Measurements from ENCODE around the gene BDH1. TPM values are rescaled to one million over a fixed set of nuclear protein-coding genes. Genes with fewer than 3 reads are reported as not detected.

BDH1 gene
- total RNA-seq, 2 experiments from 2014 or later: 54.2 to 55.8 TPM

DNA sequence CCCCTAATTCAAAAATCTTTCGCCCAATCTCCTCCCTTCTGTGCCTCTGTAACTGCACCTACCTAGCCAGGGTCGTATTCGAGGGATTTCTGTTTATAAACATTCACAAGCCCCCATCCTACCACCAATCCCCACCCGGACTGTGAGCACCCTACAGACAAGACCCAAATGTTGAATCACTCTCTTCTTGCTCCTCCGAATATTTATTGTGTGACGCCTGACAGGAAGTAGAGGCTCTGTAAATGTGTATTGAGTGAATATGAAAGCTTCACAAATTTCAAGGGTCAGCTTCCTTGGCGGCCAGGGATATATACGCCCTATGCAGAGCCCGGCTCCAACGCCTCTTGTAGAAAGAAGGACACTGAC is 1.6 kb downstream of the BDH1 start:
- H3K9me3 Mint-ChIP-seq: no peaks in the 10 kb centered on the region
- peaks cover 10% of the 10 kb centered on the region for H3K27me3 Mint-ChIP-seq
- H3K36me3 Mint-ChIP-seq (ENCODE audit: low read depth): peaks cover 28% of the 10 kb centered on the region
- ChIA-PET CTCF (interaction anchor here (0.6 kb wide), 1 partner anchor 21 kb away, joined by 6 read pairs; no protein-coding TSS in a partner anchor), POLR2A (interaction anchor here (0.6 to 0.7 kb wide), 2 partner anchors 45 to 986 kb away, joined by 3 read pairs; partner anchors contain the start of genes FBXO45 and WDR53)
- no peak for DNase-seq
- peak overlapping the region; percentile 93 for H3K27ac Mint-ChIP-seq
- H3K4me1 Mint-ChIP-seq: peaks cover 30% of the 10 kb centered on the region
- H3K4me3 Mint-ChIP-seq: peak overlapping the region; percentile 87

DNA sequence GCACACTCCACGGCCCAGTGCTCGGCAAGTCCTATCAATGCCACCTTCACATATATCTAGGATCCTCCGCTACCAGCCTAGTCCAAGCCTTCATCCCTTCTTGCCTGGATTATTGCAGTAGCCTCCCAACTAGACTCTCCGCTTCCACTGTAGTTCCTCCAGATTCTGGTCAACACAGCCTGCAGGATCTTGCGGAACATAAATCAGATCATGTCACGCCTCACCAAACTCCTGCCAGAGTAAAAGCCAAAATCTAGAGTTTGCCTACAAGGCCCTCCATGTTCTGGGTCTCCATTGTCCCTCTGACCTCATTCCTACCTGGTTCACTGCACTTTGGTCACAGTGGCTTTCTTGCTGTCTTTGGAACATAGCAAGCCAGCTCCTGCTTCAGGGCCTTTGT is 3.6 kb downstream of the BDH1 start:
- Mint-ChIP-seq H3K27ac (no peak overlapping the region), H3K27me3 (peaks cover 2% of the 10 kb centered on the region), H3K4me3 (no peak overlapping the region), H3K9me3 (no peaks in the 10 kb centered on the region), H3K36me3 (ENCODE audit: low read depth) (peaks cover 33% of the 10 kb centered on the region), H3K4me1 (peaks cover 29% of the 10 kb centered on the region)
- ChIA-PET POLR2A (no interaction called here), CTCF (no interaction called here)
- no peak for DNase-seq

DNA sequence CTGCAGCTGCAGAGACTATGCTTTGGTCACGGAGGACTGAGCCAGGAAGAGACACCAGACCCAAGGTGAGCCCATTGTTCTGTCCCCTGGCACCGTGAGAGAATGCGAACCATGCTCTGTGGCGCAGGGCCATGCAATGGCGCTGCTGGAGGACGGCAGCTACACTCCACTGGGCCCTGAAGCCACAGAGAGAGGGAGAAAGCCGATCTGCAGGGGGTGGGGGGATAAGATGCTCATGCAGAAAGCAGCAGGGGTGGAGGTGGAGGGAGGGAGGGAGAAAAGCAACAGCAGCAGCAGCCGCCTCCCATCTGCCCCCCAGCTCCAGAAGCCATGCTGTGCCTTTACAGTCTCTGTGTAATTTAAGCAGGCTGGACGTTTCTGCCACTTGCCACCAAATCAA is 5.3 kb downstream of the BDH1 start:
- peaks cover 21% of the 10 kb centered on the region for H3K4me1 Mint-ChIP-seq
- H3K27ac Mint-ChIP-seq: no peak overlapping the region
- H3K4me3 Mint-ChIP-seq: no peak overlapping the region
- H3K36me3 Mint-ChIP-seq (ENCODE audit: low read depth): peaks cover 40% of the 10 kb centered on the region
- no peaks in the 10 kb centered on the region for H3K27me3 Mint-ChIP-seq
- DNase-seq: no peak
- ChIA-PET POLR2A (no interaction called here), CTCF (interaction anchor here (0.6 kb wide), 1 partner anchor 65 kb away, joined by 3 read pairs; no protein-coding TSS in a partner anchor)
- no peaks in the 10 kb centered on the region for H3K9me3 Mint-ChIP-seq

- DNase-seq: no peak
- no peak overlapping the region for H3K27ac Mint-ChIP-seq
- POLR2A ChIA-PET: no interaction called here
- CTCF ChIA-PET: no interaction called here
- no peak overlapping the region for H3K4me3 Mint-ChIP-seq
- H3K9me3 Mint-ChIP-seq: no peaks in the 10 kb centered on the region
- peaks cover 21% of the 10 kb centered on the region for H3K4me1 Mint-ChIP-seq
- no peaks in the 10 kb centered on the region for H3K27me3 Mint-ChIP-seq
- peaks cover 49% of the 10 kb centered on the region for H3K36me3 Mint-ChIP-seq (ENCODE audit: low read depth)
Observed at GRCh38 chr3:197549261-197549885, 6.4 kb downstream of the BDH1 start.

- peaks cover 8% of the 10 kb centered on the region for H3K4me1 Mint-ChIP-seq
- DNase-seq: no peak
- ChIA-PET POLR2A (no interaction called here), CTCF (interaction anchor here (1.2 to 1.5 kb wide), 2 partner anchors 52 to 291 kb away, joined by 4 read pairs; no protein-coding TSS in a partner anchor)
- H3K27ac Mint-ChIP-seq: no peak overlapping the region
- H3K27me3 Mint-ChIP-seq: no peaks in the 10 kb centered on the region
- peaks cover 53% of the 10 kb centered on the region for H3K36me3 Mint-ChIP-seq (ENCODE audit: low read depth)
- H3K9me3 Mint-ChIP-seq: no peaks in the 10 kb centered on the region
- no peak overlapping the region for H3K4me3 Mint-ChIP-seq
Observed at GRCh38 chr3:197547306-197548011, 8.3 kb downstream of the BDH1 start.

DNA sequence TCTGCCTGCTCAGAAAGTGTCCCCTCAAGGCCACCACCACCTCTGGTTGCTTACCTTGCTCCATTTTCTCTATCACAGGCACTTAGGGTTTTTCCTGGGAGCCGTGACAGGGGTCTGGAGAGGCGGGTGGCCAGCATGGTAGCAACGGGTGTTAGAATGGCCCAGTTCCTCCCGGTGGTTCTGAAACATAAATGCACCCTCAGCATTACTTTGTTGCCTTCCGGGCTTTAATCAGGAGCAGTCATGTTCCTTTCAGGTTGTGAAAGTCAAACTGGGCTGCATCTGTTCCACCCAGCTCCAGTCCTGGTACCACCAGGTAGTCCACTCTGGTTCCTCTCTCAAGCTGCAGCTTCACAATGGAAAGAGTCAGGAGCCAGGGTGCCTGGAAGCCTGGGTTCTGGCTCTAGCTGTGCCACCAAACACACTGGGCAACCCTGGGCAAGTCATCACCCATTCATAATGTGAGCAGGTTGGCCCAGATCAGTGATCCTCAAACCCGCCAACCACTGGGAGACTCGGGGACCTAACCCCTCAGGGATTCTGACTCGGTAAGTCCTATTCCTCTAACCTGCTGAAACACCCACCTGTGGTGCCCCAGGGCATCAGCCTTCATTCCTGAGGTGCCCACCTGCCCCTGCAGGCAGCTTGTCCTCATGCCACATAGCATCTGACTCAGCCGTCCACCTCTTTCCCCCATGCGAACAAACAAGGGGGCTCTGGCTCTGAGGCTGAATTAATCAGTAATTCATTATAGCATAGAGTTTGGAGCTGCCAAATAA is 9.3 kb downstream of the BDH1 start:
- Mint-ChIP-seq H3K36me3 (ENCODE audit: low read depth) (peaks cover 45% of the 10 kb centered on the region), H3K27me3 (no peaks in the 10 kb centered on the region), H3K27ac (no peak overlapping the region), H3K4me1 (peaks cover 3% of the 10 kb centered on the region), H3K4me3 (no peak overlapping the region), H3K9me3 (no peaks in the 10 kb centered on the region)
- CTCF ChIA-PET: interaction anchor here (1.2 kb wide), 1 partner anchor 53 kb away, joined by 4 read pairs; no protein-coding TSS in a partner anchor
- DNase-seq: no peak
- POLR2A ChIA-PET: no interaction called here

GRCh38 chr3:197545571-197545970 is 10.2 kb downstream of the BDH1 start:
- peaks cover 1% of the 10 kb centered on the region for H3K4me1 Mint-ChIP-seq
- H3K9me3 Mint-ChIP-seq: no peaks in the 10 kb centered on the region
- DNase-seq: no peak
- POLR2A ChIA-PET: no interaction called here
- H3K4me3 Mint-ChIP-seq: no peak overlapping the region
- H3K27ac Mint-ChIP-seq: no peak overlapping the region
- CTCF ChIA-PET: no interaction called here
- H3K36me3 Mint-ChIP-seq (ENCODE audit: low read depth): peaks cover 50% of the 10 kb centered on the region
- H3K27me3 Mint-ChIP-seq: no peaks in the 10 kb centered on the region

DNA sequence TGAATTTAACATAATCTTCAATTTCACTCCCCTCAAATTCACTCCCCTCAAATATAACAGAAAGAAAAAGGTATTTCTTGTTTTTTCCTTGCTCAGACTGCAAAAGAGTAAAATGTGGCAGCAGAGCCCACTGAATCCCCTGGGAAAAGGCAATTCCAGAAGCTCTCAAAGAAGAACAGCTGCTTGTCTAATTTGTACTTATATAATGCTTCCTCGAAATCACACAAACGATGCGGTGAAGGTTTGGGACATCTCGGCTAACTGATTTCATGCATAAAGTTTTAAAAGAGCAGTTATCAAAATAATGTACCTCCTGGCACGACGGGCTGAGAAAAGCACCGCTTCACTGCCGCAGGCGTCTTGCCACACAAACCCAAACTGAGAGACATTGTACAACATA is 10.7 kb downstream of the BDH1 start:
- Mint-ChIP-seq H3K36me3 (ENCODE audit: low read depth) (peaks cover 51% of the 10 kb centered on the region), H3K27ac (no peak overlapping the region), H3K4me1 (peaks cover 2% of the 10 kb centered on the region), H3K27me3 (no peaks in the 10 kb centered on the region), H3K4me3 (no peak overlapping the region), H3K9me3 (no peaks in the 10 kb centered on the region)
- ChIA-PET POLR2A (no interaction called here), CTCF (no interaction called here)
- no peak for DNase-seq

DNA sequence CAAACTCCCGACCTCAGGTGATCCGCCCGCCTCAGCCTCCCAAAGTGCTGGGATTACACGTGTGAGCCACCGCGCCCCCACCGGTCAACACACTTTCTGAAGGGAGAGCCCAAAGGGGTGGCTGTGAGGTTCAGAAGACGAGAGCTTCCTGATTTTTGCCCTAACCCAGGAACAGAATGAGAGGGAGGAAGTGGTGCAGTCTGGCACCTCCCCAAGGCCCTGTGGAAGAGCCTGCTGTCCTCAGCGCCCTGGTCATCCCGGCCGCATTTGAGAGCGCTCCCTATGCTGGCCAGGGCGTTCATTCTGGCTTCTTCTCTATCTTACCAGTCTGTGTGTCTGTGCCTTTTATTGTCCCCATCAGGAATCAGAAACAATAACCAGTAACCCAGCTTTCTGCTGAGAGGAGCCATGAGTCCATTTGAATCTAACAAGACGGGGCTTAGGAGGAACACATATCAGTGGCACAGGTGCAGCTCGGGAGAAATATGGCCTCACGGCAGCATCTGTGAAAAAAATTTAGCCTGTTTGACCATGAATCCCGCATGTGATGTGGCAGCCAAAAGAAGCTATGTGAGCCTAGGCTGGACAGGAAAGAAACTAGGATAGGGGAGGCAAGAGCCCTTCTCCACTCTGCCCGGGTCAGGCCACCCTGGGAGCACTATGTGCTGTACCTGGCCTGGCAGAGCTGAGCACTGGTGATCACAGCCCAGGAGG is 12.9 kb downstream of the BDH1 start:
- no peak for DNase-seq
- H3K27me3 Mint-ChIP-seq: no peaks in the 10 kb centered on the region
- no peaks in the 10 kb centered on the region for H3K9me3 Mint-ChIP-seq
- ChIA-PET POLR2A (no interaction called here), CTCF (no interaction called here)
- peaks cover 6% of the 10 kb centered on the region for H3K4me1 Mint-ChIP-seq
- H3K27ac Mint-ChIP-seq: no peak overlapping the region
- peaks cover 57% of the 10 kb centered on the region for H3K36me3 Mint-ChIP-seq (ENCODE audit: low read depth)
- no peak overlapping the region for H3K4me3 Mint-ChIP-seq

DNA sequence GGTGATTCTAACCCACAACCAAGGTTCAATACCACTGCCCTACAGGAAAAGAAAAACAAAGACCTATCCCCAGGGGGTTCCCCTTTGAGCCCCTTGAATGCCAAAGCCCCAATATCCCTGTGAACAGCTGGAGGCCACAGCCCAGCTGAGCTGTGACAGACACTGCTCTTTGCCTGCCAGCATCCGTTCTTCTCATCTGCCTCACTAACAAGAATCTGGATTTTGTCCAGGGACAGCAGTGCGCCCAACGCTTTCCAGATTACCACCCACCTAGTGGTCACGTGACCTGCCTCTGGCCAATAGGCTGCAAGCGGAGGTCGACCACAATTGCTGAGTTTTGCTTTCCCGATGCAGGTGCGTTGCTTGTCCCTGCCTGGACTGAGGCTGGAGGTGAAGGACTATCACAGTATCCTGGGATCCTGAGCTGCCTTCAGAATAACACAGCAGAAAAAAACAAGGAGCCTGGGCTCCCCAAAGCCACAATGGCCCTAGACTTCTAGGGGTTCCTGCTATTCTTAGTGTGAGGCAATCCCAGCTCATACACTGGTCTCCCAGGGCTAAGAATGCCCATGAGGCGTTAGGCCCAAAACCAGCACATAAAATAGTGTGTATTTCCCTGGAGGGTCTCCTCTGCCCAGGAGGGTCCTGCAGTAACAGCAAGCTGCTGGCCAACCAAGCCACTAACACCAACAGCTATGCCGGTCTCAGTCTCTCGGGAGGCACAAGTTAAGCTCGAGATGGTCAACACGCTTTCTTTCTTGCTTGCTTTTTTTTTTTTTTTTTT is 13.8 kb downstream of the BDH1 start:
- no peaks in the 10 kb centered on the region for H3K9me3 Mint-ChIP-seq
- ChIA-PET CTCF (no interaction called here), POLR2A (no interaction called here)
- no peak for DNase-seq
- peaks cover 6% of the 10 kb centered on the region for H3K4me1 Mint-ChIP-seq
- peaks cover 58% of the 10 kb centered on the region for H3K36me3 Mint-ChIP-seq (ENCODE audit: low read depth)
- no peak overlapping the region for H3K27ac Mint-ChIP-seq
- H3K27me3 Mint-ChIP-seq: no peaks in the 10 kb centered on the region
- H3K4me3 Mint-ChIP-seq: no peak overlapping the region

DNA sequence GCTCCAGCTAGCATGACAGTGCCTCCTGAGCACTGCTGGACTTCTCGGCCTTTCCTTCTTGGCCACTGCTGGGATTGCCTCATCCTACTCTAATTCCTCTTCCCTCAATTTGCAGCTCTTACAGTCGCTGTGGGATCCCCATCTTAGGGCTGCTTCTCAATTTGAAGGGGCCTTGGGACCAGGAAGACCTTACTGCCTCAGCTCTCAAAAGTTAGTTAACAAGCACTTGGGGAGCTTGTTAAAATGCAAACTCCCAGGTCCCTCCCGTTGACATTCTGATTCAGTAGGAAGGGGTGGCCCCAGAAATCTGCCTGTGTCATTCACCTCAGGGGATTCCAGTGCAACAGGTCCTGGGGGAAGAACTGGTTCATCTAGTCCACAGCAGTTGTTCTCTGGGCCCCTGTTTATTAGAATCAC is 14.8 kb downstream of the BDH1 start:
- DNase-seq: no peak
- no peaks in the 10 kb centered on the region for H3K27me3 Mint-ChIP-seq
- H3K9me3 Mint-ChIP-seq: no peaks in the 10 kb centered on the region
- no peak overlapping the region for H3K27ac Mint-ChIP-seq
- H3K4me1 Mint-ChIP-seq: peaks cover 6% of the 10 kb centered on the region
- H3K4me3 Mint-ChIP-seq: no peak overlapping the region
- ChIA-PET POLR2A (no interaction called here), CTCF (no interaction called here)
- H3K36me3 Mint-ChIP-seq (ENCODE audit: low read depth): peaks cover 59% of the 10 kb centered on the region

GRCh38 chr3:197539651-197540051 is 16.1 kb downstream of the BDH1 start:
- no peak for DNase-seq
- peak overlapping the region; percentile 19 for H3K27ac Mint-ChIP-seq

More at GRCh38 chr3:197539651-197540051, 16.1 kb downstream of the BDH1 start:
- Mint-ChIP-seq H3K27me3 (no peaks in the 10 kb centered on the region), H3K4me1 (peaks cover 6% of the 10 kb centered on the region), H3K4me3 (no peak overlapping the region), H3K36me3 (ENCODE audit: low read depth) (peaks cover 52% of the 10 kb centered on the region), H3K9me3 (no peaks in the 10 kb centered on the region)
- ChIA-PET CTCF (no interaction called here), POLR2A (no interaction called here)
